H1 (cell line): ENCODE measurements around the gene GZMM. TPM values are rescaled to one million over a fixed set of nuclear protein-coding genes. Genes with fewer than 3 reads are reported as not detected.

Experiments
- CTCF ChIA-PET: fragments of 300-600 bp; sonication (Branson Sonifier 250); formaldehyde crosslinking; loops from one replicate; lab custom pipeline; 2021; ENCODE audit not compliant: partially characterized antibody; lab: Charles Lee
- POLR2A ChIA-PET: fragments of 300-600 bp; sonication (Branson Sonifier 250); formaldehyde crosslinking; loops from one replicate; lab custom pipeline; 2021; ENCODE audit warnings: inconsistent platforms; ENCODE audit not compliant: partially characterized antibody; lab: Charles Lee
- DNase-seq, 2 experiments: peaks; one replicate each; pipeline versions ENCODE4 v3.0.0 to v3.0.0-alpha.2; 2010 to 2022; ENCODE audit warnings: low spot score in 2 of 2, low read depth in 1 of 2, mixed read lengths in 1 of 2
- FAIRE-seq: peaks from 2 replicates; lab custom pipeline; 2011; peaks lifted over from hg19 to GRCh38; lab: Jason Lieb, UNC
- H2AFZ ChIP-seq: 2 replicates; pipeline ENCODE4 v1.8.1; 2012; ENCODE audit warnings: low read length, inconsistent platforms
- H2AK5ac ChIP-seq: 2 replicates; pipeline ENCODE4 v1.6.1; 2013; ENCODE audit warnings: low read depth, low read length
- H2BK120ac ChIP-seq: replicated peaks from 2 replicates; pipeline ENCODE3; 2013; ENCODE audit warnings: low read depth, low read length, inconsistent platforms
- H2BK12ac ChIP-seq: 2 replicates; pipeline ENCODE4 v1.6.1; 2013; ENCODE audit warnings: low read depth, low read length
- H2BK15ac ChIP-seq: 2 replicates; pipeline ENCODE4 v1.6.1; 2013; ENCODE audit warnings: low read length
- H2BK20ac ChIP-seq: 2 replicates; pipeline ENCODE4 v1.6.1; 2013; ENCODE audit warnings: low read length
- H2BK5ac ChIP-seq: 2 replicates; pipeline ENCODE4 v1.6.1; 2013; ENCODE audit warnings: low read depth, low read length
- H3K14ac ChIP-seq: 2 replicates; pipeline ENCODE4 v1.6.1; 2013; ENCODE audit warnings: inconsistent platforms; ENCODE audit not compliant: insufficient read length
- H3K18ac ChIP-seq: 2 replicates; pipeline ENCODE4 v1.6.1; 2013; ENCODE audit warnings: low read length; ENCODE audit errors: extremely low read depth
- H3K23ac ChIP-seq: 2 replicates; pipeline ENCODE4 v1.6.1; 2013; ENCODE audit warnings: inconsistent platforms; ENCODE audit not compliant: insufficient read length
- H3K23me2 ChIP-seq: 2 replicates; pipeline ENCODE4 v1.6.1; 2013; ENCODE audit warnings: low read depth, low read length
- H3K27ac ChIP-seq: 2 replicates; pipeline ENCODE4 v1.6.1; 2011; ENCODE audit warnings: low read depth, low read length, inconsistent platforms
- H3K27me3 ChIP-seq, 4 experiments: replicated peaks in 1 of 4; 1 replicate in 1 of 4; 2 replicates in 3 of 4; pipeline versions ENCODE4 v1.6.1 to v1.8.1; 2011 to 2013; ENCODE audit warnings: low read length in 3 of 4, mild to moderate bottlenecking in 3 of 4, inconsistent platforms in 2 of 4, mixed read lengths in 2 of 4, moderate library complexity in 1 of 4; ENCODE audit not compliant: control insufficient read depth in 3 of 4, insufficient read depth in 3 of 4; ENCODE audit errors: extremely low read depth in 1 of 4
- H3K36me3 ChIP-seq, 4 experiments: 2 replicates each; pipeline versions ENCODE4 v1.6.1 to v1.8.1; 2011 to 2013; ENCODE audit warnings: mild to moderate bottlenecking in 4 of 4, low read length in 3 of 4, moderate library complexity in 2 of 4, control low read depth in 1 of 4, inconsistent platforms in 1 of 4; ENCODE audit not compliant: insufficient read depth in 4 of 4, control insufficient read depth in 2 of 4
- H3K4ac ChIP-seq: replicated peaks from 2 replicates; pipeline ENCODE3; 2013; ENCODE audit warnings: low read length, low read depth, mixed read lengths, inconsistent platforms; ENCODE audit not compliant: insufficient read length
- H3K4me1 ChIP-seq, 4 experiments: replicated peaks in 1 of 4; 1 replicate in 1 of 4; 2 replicates in 3 of 4; pipeline versions ENCODE4 v1.6.1 to v1.8.1; 2011 to 2013; ENCODE audit warnings: low read length in 3 of 4, inconsistent platforms in 2 of 4, mixed read lengths in 1 of 4; ENCODE audit not compliant: insufficient read depth in 4 of 4, control insufficient read depth in 3 of 4
- H3K4me2 ChIP-seq, 2 experiments: 2 replicates each; pipeline versions ENCODE4 v1.6.1 to v1.8.1; 2011 to 2013; ENCODE audit warnings: low read depth in 2 of 2, low read length in 2 of 2, control low read depth in 1 of 2, inconsistent platforms in 1 of 2, mild to moderate bottlenecking in 1 of 2; ENCODE audit not compliant: insufficient read depth in 1 of 2
- H3K4me3 ChIP-seq, 4 experiments: fragments of 200-600, 300-600 bp in 1 of 4; sonication (generic), shearing (Covaris generic), sonication (Bioruptor Twin) in 1 of 4; 2 replicates each; pipeline versions ENCODE4 v1.5.1 to v1.8.1; 2011 to 2016; ENCODE audit warnings: low read length in 4 of 4, low read depth in 3 of 4, control low read depth in 2 of 4, inconsistent platforms in 2 of 4, mild to moderate bottlenecking in 2 of 4, mixed read lengths in 1 of 4, moderate library complexity in 1 of 4; ENCODE audit not compliant: insufficient read depth in 2 of 4; ENCODE audit errors: extremely low read depth in 1 of 4
- H3K56ac ChIP-seq: replicated peaks from 2 replicates; pipeline ENCODE3; 2013; ENCODE audit warnings: low read depth, mild to moderate bottlenecking, mixed read lengths, low read length, inconsistent platforms; ENCODE audit not compliant: insufficient read length
- H3K79me1 ChIP-seq: 2 replicates; pipeline ENCODE4 v1.6.1; 2013; ENCODE audit warnings: low read depth, low read length, control low read depth
- H3K79me2 ChIP-seq, 2 experiments: 2 replicates each; pipeline versions ENCODE4 v1.6.1 to v1.8.1; 2012 to 2013; ENCODE audit warnings: low read length in 2 of 2, mild to moderate bottlenecking in 2 of 2, inconsistent platforms in 1 of 2; ENCODE audit not compliant: insufficient read depth in 2 of 2, control insufficient read depth in 1 of 2
- H3K9ac ChIP-seq, 4 experiments: replicated peaks in 1 of 4; 1 replicate in 1 of 4; 2 replicates in 3 of 4; pipeline versions ENCODE4 v1.6.1 to v1.8.1; 2011 to 2013; ENCODE audit warnings: low read depth in 3 of 4, low read length in 3 of 4, control low read depth in 2 of 4, mild to moderate bottlenecking in 2 of 4, moderate library complexity in 2 of 4, inconsistent platforms in 1 of 4; ENCODE audit errors: extremely low read depth in 1 of 4
- H3K9me3 ChIP-seq, 2 experiments: 2 replicates each; pipeline versions ENCODE4 v1.6.1 to v1.8.1; 2012 to 2013; ENCODE audit warnings: mild to moderate bottlenecking in 2 of 2, moderate library complexity in 2 of 2, control low read depth in 1 of 2, inconsistent platforms in 1 of 2, low read depth in 1 of 2, low read length in 1 of 2, mixed read lengths in 1 of 2; ENCODE audit not compliant: insufficient read depth in 2 of 2
- H4K20me1 ChIP-seq, 2 experiments: replicated peaks in 1 of 2; 2 replicates each; pipeline versions ENCODE3 to v1.8.1; 2011 to 2013; ENCODE audit warnings: inconsistent platforms in 2 of 2, low read length in 2 of 2, mild to moderate bottlenecking in 1 of 2; ENCODE audit not compliant: insufficient read depth in 2 of 2, control insufficient read depth in 1 of 2
- H4K5ac ChIP-seq: 2 replicates; pipeline ENCODE4 v1.6.1; 2013; ENCODE audit warnings: low read length, low read depth, mixed read lengths, inconsistent platforms; ENCODE audit not compliant: insufficient read length
- H4K8ac ChIP-seq: 2 replicates; pipeline ENCODE4 v1.8.0; 2013; ENCODE audit warnings: mild to moderate bottlenecking, moderate library complexity, low read length, inconsistent platforms; ENCODE audit not compliant: insufficient read depth; ENCODE audit errors: extremely low read depth
- H4K91ac ChIP-seq: replicated peaks from 2 replicates; pipeline ENCODE3; 2013; ENCODE audit warnings: low read length, mixed read lengths, inconsistent platforms; ENCODE audit not compliant: insufficient read length
- ASH2L ChIP-seq: fragments of 200-600, 300-600 bp; sonication (generic); IDR thresholded peaks from one replicate; pipeline ENCODE4 v1.7.1; 2017; ENCODE audit warnings: low read length
- NANOG ChIP-seq: IDR thresholded peaks from 2 replicates; pipeline ENCODE4 v1.6.1; 2011; ENCODE audit warnings: low read length, low read depth, mild to moderate bottlenecking, inconsistent platforms; ENCODE audit not compliant: insufficient read depth, poor library complexity, severe bottlenecking
- RXRA ChIP-seq: IDR thresholded peaks from 2 replicates; pipeline ENCODE4 v1.6.1; 2011; ENCODE audit warnings: low read depth, mild to moderate bottlenecking, low read length, moderate library complexity; ENCODE audit not compliant: insufficient read depth
- SAP30 ChIP-seq: fragments of 300-600 bp; sonication (generic); IDR thresholded peaks from 2 replicates; pipeline ENCODE4 v1.7.1; 2012; ENCODE audit warnings: low read length, moderate library complexity, mild to moderate bottlenecking, inconsistent platforms; ENCODE audit not compliant: insufficient read depth, insufficient replicate concordance
- WGBS, 2 experiments: shearing (Covaris generic) in 1 of 2; methylation state at CpG; one replicate each; pipeline versions ENCODE4 v1.1.6 to v1.1.7; 2013 to 2015; ENCODE audit warnings: low lambda C conversion rate in 2 of 2, mixed read lengths in 2 of 2, inconsistent platforms in 1 of 2, low coverage in 1 of 2, missing lambda C conversion rate in 1 of 2; ENCODE audit not compliant: insufficient replicate concordance in 2 of 2, insufficient coverage in 1 of 2, insufficient read length in 1 of 2; ENCODE audit errors: extremely low coverage in 1 of 2, missing lambda C conversion rate in 1 of 2; 5-methylcytosine and 5-hydroxymethylcytosine counted together
- polyA plus RNA-seq, 7 experiments: library from polyadenylated mRNA; depleted of rRNA in 3 of 7; stranded (reverse) in 5 of 7; unstranded in 2 of 7; fragments of >200 nt in 5 of 7; fragments of 200-250 nt in 2 of 7; gene quantifications; 1 replicate in 5 of 7; 2 replicates in 1 of 7; 4 replicates in 1 of 7; pipeline versions ENCODE4 v1.2.1 to v1.2.3, GENCODE V29; 2011 to 2013; ENCODE audit warnings: missing spikeins in 2 of 7, mixed read lengths in 2 of 7
- total RNA-seq: library from RNA; stranded (reverse); fragmentation: NEBNext Ultra II Directional; extraction: Animal tissue kit (Norgen Biotek cat#: 25700); gene quantifications from 2 replicates; pipeline ENCODE4 v1.2.1, GENCODE V29; 2021

The GZMM gene
- total and polyA plus RNA-seq, 2 of the 8 experiments (the other 6 are each of a cell fraction or from before 2014, with no cell fraction given): 0.09 to 0.32 TPM

DNA sequence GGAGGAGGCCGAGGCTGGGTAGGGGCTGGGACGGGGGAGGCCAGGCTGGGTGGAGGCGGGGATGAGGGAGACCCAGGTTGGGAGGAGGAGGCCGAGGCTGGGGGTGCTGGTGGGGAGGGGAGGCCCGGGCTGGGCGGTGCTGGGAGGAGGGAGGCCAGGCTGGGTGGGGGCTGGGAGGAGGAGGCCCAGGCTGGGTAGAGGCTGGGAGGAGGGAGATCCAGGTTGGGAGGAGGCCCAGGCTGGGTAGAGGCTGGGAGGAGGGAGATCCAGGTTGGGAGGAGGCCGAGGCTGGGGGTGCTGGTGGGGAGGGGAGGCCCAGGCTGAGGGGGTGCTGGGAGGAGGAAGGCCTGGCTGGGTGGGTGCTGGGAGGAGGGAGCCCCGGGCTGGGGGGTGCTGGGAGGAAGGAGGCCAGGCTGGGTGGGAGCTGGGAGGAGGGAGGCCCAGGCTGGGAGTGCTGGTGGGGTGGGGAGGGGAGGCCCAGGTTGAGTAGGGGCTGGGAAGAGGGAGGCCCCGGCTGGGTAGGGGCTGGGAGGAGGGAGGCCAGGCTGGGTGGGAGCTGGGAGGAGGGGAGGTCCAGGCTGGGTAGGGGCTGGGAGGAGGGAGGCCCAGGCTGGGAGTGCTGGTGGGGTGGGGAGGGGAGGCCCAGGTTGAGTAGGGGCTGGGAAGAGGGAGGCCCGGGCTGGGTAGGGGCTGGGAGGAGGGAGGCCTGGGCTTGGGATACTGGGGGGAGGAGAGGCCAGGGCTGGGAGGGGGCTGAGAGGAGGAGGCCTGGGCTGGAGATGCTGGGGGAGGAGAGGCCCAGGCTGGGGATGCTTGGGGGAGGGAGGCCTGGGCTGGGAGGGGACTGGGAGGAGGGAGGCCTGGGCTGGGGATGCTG lies 25.9 kb upstream of the GZMM start:
- TF ChIP-seq ASH2L: no peak
- no peak for TF ChIP-seq RXRA
- TF ChIP-seq SAP30: no peak
- TF ChIP-seq NANOG: no peak
- CTCF ChIA-PET: interaction anchor here (0.9 to 1.6 kb wide), 4 partner anchors 8 to 57 kb away, joined by 3 to 8 read pairs (median 4); partner anchors contain the start of gene CDC34
- FAIRE-seq: no peak

More for the DNA sequence above, 25.9 kb upstream of the GZMM start:
- H3K4ac ChIP-seq: no peak overlapping the region
- H3K9ac ChIP-seq: no peak overlapping the region
- peaks cover 0 to 7% of the 10 kb centered on the region in 2 experiments for H4K20me1 ChIP-seq
- no peak overlapping the region for H3K18ac ChIP-seq
- no peak overlapping the region for H2BK12ac ChIP-seq
- no peak for DNase-seq
- no peaks in the 10 kb centered on the region for H3K23me2 ChIP-seq
- no peak overlapping the region for H3K23ac ChIP-seq
- no peak overlapping the region for H2AK5ac ChIP-seq
- H3K79me1 ChIP-seq: peaks cover 5% of the 10 kb centered on the region; the same call in 1 of the 2 replicates
- no peak overlapping the region for H3K14ac ChIP-seq
- 0 out of 7 replicates have a peak, but pooled peaks cover 0 to 5% (median 0%) of the 10 kb centered on the region in 4 experiments for H3K27me3 ChIP-seq
- H4K8ac ChIP-seq: no peak overlapping the region
- no peak overlapping the region for H3K4me3 ChIP-seq
- H3K36me3 ChIP-seq: peaks cover 3 to 7% (median 5%) of the 10 kb centered on the region in 4 experiments; a peak in 4 of 8 replicates
- no peak overlapping the region for H3K4me2 ChIP-seq
- H2BK15ac ChIP-seq: no peak overlapping the region
- no peak overlapping the region for H4K91ac ChIP-seq
- no peak overlapping the region for H2BK20ac ChIP-seq
- no CpG with 5 or more reads among the region's 10 CpGs for WGBS, 2 experiments
- peaks cover 10 to 21% of the 10 kb centered on the region in 2 experiments; a peak in 2 of 4 replicates for H3K9me3 ChIP-seq
- H3K4me1 ChIP-seq: no peaks in the 10 kb centered on the region
- POLR2A ChIA-PET: interaction anchor here (0.6 to 5.7 kb wide), 9 partner anchors 10 to 173 kb away, joined by 3 to 36 read pairs (median 3); partner anchors contain the start of genes CDC34 and MIER2
- H2AFZ ChIP-seq: no peak overlapping the region
- H2BK120ac ChIP-seq: no peak overlapping the region
- H3K27ac ChIP-seq: no peak overlapping the region
- no peak overlapping the region for H3K56ac ChIP-seq
- no peaks in the 10 kb centered on the region for H3K79me2 ChIP-seq
- H2BK5ac ChIP-seq: no peak overlapping the region
- no peak overlapping the region for H4K5ac ChIP-seq
